GM19455 (cell line): ENCODE measurements around the gene FANCM.

ENCODE experiments used
- ATAC-seq: cut with Tn5 transposase; IDR thresholded peaks from one replicate; pipeline ENCODE4 v1.9.1; 2021; ENCODE audit not compliant: unreplicated experiment

The FANCM gene

GRCh38 chr14:45135659-45136395, at the start of gene FANCM:
TSS of gene FANCM (plus strand) at chr14:45135930. CDS start at chr14:45136032, 102 bp downstream.
- ATAC-seq = peak; percentile 46

- ATAC-seq = peak; percentile 66
These were observed 45.9 kb upstream of the FANCM start for GRCh38 chr14:45089813-45090212.

GRCh38 chr14:45091710-45092109, 44.0 kb upstream of the FANCM start:
- ATAC-seq = no peak

- no peak for ATAC-seq
These were observed 41.5 kb upstream of the FANCM start for GRCh38 chr14:45094275-45094674.

- ATAC-seq = no peak
These were observed 40.6 kb upstream of the FANCM start for GRCh38 chr14:45095143-45095542.

GRCh38 chr14:45096218-45096617, 39.5 kb upstream of the FANCM start:
- ATAC-seq = no peak

GRCh38 chr14:45103806-45104205, 31.9 kb upstream of the FANCM start:
- no peak for ATAC-seq

GRCh38 chr14:45104561-45104960, 31.2 kb upstream of the FANCM start:
- ATAC-seq = no peak

GRCh38 chr14:45112896-45113781, 22.6 kb upstream of the FANCM start:
- ATAC-seq = no peak

GRCh38 chr14:45114327-45114726, 21.4 kb upstream of the FANCM start:
- no peak for ATAC-seq

GRCh38 chr14:45118594-45118993, 17.1 kb upstream of the FANCM start:
- ATAC-seq = no peak

GRCh38 chr14:45120096-45120495, 15.6 kb upstream of the FANCM start:
- no peak for ATAC-seq

- ATAC-seq = no peak
These were observed 12.5 kb upstream of the FANCM start for GRCh38 chr14:45123271-45123670.

GRCh38 chr14:45125754-45126153, 10.0 kb upstream of the FANCM start:
- ATAC-seq = no peak

GRCh38 chr14:45128963-45129629, 6.6 kb upstream of the FANCM start:
- no peak for ATAC-seq

GRCh38 chr14:45133683-45134050, 2.1 kb upstream of the FANCM start:
- ATAC-seq = no peak

GRCh38 chr14:45134051-45134958, 1.4 kb upstream of the FANCM start, which contains the start of gene FKBP3:
TSS of gene FKBP3 (minus strand) at chr14:45134481. CDS start at chr14:45134456, 25 bp downstream.
- ATAC-seq = peak; percentile 88

- no peak for ATAC-seq
These were observed 574 bp upstream of the FANCM start for GRCh38 chr14:45135156-45135555.

GRCh38 chr14:45136399-45136798, 669 bp downstream of the FANCM start:
- no peak for ATAC-seq

GRCh38 chr14:45140661-45141187, 5.0 kb downstream of the FANCM start:
- no peak for ATAC-seq
